ENCODE data around the gene FOXJ3.

GRCh38 chr1:42172381-42173133 is 162.5 kb downstream of the FOXJ3 start:
- TF ChIP-seq CTCF (IDR thresholded peaks at IDR 0.05) (no peak), POLR2A (IDR thresholded peaks at IDR 0.05) (no peak)
